CD4-positive, alpha-beta T cell treated with Interleukin-15 for 1 hour (primary cell): Measurements from ENCODE around the gene NKRF.
A peak's percentile ranks its signal among the peaks of the same experiment; 100 is the strongest.
"Not testable (repeated sequence)": the region's sequence is repeated elsewhere in the genome, so short reads cannot be mapped to it uniquely, and the experiment has no call there.

Source experiments
- DNase-seq: peaks from one replicate; pipeline ENCODE4 v3.0.0-alpha.2; 2020

NKRF gene

DNA sequence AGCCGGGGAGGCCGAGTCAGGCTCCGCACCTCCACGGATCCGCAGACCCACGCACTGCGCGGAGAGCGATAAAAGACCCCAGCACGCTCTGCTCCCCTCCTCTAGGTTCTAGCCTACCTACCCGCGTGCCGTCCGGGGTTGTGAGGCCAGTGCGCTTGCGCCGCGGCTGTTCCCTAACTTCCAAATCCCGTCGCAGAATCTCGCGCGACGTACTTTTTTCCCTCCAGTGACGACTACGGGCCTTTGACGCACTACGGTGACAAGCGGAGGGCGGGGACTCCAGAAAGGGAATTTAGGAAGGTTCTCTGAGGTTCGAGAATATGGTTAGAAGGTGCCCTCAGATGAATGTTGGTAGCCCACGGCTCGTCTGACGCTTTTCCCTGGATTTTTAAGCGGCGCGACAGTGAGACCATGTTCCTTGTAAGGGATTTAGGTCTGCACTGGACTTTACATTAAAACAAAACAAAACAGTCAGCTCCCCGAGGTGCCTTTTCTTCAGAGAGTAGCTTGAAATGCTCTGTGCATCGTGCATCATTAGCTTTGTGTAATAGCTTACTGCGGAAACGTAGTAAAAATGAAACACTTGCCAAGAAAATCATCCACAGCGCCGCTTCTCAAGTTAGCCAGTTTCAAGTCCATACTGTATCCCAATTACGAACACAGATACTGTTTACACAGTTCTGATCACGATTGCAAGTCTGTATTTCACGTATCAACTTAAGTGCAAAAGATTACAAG lies at the start of gene NKRF:
TSS of gene NKRF (minus strand) at position 145 of the 738 bp plus-strand sequence.
- peak; percentile 93 for DNase-seq

DNA sequence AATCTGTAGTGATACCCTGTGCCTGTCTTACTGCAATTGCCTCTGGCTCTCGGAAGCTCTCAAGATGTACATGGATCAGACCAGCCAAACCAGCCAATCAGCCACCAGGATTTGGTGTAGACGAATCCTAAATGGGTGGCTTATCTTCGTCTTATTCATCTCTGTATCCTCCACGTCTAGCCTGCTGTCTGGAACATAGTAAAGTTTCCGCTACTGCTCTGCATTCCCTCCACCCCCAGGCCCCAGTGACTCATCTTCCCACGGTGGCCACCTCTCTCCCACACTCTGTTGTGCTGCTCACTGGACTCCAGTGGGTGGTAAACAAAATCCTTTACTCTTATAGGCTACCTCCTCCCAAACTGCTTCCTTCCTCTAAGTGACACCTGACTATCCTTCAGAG lies 48.9 kb upstream of the NKRF start:
- DNase-seq: peak; percentile 41

DNA sequence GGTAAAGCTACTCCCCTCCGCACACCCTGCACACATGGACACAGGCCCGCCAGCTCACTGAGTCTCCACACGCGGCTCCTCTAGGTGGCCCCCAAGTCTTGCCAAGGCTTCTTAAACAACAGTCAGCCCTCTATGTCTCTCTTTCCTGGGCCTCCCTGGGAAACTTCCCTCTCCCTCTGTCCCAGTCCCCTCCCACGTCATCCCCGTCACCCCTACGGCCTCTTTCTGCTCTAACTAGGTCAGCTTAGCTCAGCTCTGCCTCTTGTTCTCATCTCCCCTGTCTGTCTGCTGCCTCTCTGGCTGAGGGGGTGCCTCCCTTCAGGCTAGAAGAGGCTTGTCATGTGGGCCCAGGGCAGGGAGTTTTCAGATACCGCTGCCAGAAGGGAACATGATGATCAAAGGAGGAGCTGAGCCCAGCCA lies 47.9 kb upstream of the NKRF start:
- peak; percentile 20 for DNase-seq

DNA sequence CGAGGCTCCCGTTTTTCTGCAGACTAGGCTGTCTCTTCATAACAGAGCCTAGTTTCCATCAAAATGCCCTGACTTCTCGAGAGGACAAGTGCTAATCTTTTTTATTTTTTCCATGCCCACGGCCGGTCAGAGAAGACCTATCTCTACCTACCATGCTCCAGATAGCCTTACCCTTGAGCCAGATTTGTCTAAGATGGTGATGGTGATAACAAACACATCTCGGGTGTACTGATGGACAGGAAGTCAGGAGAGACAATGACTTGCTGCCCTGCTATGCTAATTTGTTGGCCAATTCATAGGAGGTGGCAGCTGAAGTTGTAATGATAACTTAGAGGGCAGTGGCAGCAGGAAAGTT lies 42.2 kb upstream of the NKRF start:
- DNase-seq: no peak

DNA sequence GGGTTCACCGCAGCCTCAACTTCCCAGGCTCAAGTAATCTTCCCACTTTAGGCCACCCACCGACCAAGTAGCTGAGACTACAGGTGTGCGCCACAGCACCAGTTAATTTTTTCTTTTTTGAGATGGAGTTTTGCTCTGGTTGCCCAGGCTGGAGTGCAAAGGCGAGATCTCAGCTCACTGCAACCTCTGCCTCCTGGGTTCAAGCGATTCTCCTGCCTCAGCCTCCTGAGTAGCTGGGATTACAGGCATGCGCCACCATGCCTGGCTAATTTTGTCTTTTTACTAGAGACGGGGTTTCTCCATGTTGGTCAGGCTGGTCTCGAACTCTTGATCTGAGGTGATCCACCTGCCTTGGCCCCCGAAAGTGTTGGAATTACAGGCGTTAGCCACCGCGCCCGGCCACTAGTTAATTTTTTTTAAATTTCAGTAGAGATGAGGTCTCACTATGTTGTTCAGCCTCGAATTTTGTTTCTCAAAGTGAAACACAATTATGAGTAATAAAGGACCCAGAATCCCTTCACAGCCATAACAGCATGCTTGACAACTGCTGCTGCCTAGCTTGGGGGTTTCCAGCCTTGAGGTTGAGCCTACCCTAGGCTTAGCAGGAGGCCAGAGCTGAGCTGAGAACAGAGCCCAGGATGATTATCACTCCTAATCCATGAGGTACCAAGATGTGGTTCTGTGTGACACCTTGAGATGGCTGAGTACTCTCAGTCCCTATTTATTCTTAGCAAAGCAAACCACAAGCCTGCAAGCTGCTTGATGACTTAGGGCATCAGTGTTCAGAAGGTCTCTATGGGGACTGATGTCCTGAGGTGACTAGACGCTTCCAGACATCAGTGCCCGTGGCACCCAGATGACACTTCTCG lies 41.6 kb upstream of the NKRF start:
- DNase-seq: peak; percentile 57

DNA sequence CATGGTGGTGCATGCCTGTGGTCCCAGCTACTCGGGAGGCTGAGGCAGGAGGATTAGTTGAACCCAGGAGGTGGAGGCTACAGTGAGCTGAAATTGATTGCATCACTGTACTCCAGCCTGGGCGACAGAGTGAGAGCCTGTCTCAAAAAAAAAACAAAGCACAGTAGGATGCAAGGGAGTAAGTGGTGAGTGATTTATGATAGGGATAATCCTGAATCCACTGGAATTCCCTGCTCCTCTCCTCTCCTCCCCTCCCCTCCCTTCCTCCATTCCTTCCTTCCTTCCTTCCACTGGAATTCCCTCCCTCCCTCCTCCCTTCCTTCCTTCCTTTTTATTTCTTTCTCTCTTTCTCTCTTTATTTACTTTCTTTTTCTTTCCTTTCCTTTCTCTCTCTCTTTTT lies 40.9 kb upstream of the NKRF start:
- no peak for DNase-seq

DNA sequence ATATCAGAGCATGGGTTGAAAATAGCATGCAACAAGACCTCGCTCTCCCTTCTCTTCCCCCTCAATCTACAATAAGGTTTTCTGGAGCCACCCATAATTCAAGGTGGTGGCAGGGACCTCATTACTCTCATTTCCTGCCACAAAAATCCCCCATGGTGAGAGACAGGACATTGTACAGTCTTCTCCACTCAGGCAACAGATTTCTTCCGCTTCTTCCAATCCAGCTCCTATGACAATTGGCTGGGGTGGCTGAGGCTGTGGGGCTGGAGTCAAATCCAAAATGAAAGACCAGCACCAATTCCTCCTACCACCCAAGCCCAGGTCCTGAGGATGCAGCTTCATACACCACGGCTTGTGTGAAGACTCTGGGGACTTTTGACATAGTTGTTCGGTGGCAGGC lies 40.3 kb upstream of the NKRF start:
- no peak for DNase-seq

DNA sequence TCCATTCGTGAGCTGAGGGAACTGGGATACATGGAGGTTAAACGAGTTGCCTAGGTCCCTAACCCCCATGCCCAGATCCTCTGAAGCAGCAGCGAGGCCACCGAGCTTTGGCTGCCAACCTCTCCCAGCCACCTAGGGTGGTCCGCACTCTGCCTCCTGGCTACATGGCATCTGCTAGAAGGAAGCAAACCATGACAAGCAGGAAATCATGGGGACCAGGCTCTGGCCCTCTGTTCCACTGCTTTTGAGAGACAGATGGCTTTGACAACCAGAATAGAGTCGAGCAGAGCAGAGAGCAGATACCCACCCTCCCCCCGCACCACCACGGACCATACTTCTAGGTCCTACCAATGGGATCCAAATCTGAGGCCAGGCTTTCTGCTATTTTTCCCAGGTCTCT lies 37.5 kb upstream of the NKRF start:
- DNase-seq: no peak

DNA sequence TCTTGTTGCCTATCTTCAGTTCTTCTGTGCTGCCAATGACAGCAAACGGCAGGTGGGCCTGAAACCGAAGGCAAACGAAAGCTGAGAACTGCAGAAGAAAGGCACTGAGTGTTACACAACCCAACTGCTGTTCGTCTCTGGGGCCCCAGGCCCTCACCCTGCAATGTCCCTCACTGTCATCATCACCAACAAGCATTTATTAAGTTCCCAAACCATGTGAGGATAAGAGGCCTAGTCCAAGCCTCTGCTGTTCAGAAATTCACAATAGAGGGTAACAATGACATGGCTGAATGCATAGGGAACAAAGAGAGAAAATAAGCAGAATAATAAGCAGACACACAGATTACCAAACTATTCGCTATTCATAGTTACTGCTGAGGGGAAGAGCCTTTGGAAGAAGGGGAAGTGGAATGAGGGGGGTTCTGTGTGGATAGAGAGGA lies 34.5 kb upstream of the NKRF start:
- no peak for DNase-seq

DNA sequence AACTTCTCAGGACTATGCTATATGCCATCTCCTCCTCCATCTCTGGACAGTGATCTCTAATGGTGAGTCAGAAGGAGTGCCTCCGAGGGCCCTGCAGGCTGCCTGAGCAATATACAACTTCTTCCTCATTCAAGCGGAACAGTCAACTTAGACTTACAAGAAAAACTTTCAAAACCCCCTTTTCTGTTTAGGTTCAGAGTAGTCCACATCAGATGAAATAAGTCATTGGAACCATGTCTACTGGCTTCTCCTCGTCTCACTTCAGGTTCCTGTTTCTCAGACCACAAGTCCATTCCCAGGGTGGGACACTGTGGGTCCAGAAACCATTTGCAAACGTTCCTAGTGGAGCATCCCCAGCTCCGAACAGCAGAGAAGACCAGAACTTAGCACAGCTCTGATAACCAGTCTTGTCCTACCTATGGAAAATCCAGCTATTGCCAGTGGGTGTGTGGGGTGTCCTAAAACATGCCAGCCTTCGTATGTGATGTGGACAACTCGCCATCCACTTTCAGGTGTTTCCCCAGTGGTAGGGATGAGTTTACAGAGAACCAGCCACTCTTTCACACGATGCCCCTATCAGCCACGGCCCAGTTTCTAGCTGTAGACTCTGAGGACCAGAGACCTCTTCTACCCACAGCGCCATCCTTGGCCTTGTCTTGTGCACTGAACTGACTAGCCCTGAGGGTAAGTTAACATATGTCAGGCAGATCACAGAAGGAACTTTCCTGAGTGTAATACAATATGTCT lies 32.7 kb upstream of the NKRF start:
- DNase-seq: peak; percentile 37

DNA sequence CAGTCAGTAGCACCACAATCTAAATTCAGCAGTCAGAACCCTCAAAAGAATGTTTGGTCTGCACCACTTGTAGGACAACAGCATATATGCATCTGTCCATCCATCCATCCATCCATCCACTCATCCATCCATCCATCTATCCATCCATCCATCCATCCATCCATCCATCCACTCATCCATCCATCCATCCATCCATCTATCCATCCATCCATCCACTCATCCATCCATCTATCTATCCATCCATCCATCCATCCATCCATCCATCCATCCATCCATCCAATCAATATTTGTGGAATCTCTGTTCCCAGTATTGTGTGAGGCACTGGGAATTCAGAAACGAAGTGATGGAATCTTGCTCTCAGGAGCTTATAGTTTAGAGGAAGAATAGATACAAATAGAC lies 31.2 kb upstream of the NKRF start:
- not testable (repeated sequence) for DNase-seq

DNA sequence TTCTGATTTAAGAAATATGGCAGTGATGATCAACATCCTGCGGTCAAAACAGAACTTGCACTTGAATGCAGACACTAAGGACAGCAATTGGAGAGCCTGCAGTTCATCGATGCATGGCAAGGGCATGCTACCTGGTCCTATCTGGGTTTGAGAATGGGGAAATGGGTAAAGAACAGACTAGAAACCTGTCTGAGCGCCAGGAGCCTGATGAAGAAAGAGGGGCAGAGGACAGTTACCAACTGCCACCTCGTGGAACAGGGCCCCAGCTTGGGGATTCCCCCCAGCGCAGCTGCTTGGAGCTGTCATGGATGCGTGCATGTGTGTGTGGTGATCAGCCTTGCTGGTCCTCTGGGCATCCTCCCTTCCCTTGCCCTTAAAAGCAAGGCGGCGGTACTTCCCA lies 30.2 kb upstream of the NKRF start:
- peak; percentile 24 for DNase-seq

DNA sequence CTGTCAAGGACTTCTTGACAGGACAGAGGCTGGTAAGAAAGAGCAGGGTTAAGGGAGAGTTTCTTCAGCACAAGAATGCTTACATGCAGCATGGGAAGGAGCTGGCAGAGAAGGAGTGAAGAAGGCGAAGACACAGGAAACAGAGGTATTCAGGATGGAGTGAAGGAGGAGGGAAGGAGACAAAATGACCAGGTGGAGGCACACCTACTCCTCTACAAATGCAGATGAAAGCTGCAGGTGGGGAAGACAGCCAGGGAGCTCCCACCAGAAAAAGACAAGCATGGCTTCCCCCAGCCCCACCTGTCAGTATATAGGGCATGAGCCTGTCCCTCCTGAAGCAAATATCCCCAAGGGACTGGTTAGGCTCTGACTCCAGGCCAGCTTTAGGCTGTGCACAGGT lies 29.6 kb upstream of the NKRF start:
- no peak for DNase-seq

DNA sequence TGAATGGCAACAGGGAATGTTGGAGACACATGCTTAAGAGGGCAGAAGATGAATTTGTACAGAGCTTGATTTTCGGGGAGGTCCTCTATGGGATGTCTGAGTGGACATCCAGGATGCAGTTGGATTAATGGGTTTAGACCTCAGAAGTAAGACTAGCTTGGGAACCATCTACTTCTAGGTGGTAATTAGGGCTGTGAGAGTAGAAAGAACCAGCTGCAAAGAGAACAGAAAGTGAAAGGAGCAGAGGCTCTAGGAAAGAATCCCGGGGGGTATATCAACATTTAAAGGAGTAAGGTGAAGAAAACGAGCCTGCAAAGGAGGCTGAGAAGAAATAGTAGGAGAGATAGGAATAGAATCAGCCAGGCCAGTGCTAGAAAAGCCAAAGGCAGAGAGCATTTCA lies 29.0 kb upstream of the NKRF start:
- no peak for DNase-seq

DNA sequence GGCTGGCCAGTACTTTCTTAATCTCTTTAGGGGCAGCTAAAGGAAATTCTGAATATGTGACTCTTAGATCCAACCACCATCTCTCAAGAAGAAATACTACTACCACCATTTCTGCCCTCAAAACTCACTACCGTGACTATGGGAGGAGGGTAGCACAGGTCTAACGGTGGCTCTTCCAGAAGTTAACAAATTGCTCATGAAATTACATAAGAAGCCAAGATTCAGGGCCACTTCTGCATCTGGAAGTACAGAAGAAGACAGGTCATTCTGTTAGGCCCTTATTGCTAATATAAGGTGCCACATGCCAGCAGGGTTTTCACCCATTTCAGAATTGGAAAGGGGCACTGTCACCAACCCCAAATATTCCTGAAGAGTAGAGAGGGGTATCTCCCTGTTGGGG lies 19.6 kb upstream of the NKRF start:
- DNase-seq: no peak

DNA sequence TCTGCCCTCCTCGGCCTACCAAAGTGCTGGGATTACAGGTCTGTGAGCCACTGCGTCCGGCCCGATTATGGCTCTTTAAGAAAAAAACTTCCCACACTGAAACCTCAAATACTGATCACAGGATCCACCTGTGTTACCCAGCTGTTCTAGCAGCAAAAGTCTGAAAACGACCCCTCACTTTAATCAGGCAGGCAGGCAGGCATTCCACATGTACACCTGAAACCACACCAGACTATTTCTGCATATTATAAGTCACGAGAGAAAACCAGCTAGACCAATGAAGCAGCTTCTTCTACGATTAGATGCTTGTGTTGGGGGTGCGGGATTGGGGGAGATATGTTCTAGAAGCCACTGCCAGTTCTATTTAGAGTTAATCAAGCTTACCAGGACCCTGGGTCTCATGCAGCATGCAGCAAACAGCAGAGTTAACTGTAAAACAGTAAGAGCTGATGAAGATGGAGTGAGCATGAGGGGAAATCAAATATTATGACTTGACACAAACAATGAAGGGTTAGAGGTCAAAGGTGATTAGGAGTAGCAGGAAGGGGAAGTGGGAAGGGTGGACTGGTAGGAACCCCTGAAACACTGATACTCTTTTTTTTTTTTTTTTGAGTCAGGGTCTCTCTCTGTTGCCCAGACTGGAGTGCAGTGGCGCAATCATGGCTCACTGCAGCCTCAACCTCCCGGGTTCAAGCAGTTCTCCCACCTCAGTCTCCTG lies 18.9 kb upstream of the NKRF start:
- no peak for DNase-seq

DNA sequence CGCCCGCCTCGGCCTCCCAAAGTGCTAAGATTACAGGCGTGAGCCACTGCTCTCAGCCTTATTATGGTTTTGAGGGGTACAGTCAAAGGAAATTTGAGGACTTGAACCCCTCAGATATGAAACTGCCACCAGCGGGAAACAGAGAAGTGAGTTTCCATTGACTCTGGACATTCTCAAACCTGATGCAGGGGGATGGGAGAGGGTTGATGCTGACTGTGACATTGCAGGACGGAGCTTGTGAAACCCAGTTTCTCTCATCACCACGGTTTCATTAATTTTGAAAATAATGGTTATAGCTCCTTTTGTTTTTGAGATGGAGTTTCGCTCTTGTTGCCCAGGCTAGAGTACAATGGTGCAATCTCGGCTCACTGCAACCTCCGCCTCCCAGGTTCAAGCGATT lies 18.2 kb upstream of the NKRF start:
- DNase-seq: no peak

DNA sequence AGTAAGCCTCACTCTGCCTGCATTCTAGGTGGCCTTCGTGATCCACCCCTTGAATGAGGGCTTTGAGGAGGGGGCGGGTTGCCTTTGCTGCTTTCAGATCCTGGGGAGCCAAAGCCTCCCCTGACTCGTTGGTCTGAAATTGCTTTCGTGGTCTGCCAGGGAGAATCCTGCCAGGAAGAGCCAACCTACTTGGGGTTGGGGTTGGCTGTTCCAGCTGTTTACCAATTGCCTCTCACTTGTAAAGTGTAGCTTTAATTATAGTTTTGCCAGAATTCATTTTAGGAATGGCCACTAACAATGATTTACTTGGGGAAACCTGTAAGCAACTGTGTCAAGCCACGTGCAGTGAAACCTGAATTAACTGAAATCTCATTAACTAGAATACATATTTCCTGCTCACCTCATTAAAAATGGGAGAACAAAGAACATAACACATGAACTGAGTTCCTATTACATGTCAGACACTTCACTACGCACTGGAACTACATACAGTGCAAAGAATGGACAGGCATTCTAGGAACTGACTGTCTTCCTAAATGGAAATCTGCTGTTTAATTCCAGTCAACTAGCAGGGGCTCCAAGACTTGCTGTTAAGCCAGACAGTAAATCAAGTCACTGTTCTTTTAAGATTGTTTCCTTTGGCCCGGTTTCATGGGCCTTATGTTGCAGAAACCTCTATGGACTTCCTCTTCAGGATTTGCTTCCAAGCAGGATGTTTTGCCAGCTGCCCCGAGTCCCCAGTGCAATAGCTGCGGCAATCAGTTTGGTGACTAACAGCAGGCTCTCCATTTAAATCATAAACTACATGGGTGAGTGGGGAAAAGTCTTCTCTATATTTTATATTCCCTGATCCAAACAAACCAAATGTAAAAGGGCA lies 16.4 kb upstream of the NKRF start:
- no peak for DNase-seq

DNA sequence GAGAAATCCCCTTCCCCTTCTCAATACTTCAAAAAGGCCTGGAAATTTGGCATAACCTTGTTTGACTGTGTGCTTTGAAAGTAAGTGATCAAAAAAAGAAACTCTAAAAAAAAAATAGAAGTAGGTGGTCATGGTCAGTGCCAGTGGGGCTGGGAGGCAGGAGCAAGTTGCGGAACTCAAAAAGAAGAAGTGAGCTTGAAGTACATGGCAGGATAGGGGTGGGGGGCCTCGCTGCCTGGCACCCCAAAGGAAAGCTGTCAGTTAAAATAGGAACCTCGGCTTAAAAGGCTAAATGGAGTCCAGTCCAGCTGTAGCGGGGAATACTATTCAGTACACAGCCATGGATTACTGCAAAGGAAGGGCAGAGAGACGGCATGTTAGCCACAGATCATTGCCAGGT lies 12.2 kb upstream of the NKRF start:
- peak; percentile 62 for DNase-seq

DNA sequence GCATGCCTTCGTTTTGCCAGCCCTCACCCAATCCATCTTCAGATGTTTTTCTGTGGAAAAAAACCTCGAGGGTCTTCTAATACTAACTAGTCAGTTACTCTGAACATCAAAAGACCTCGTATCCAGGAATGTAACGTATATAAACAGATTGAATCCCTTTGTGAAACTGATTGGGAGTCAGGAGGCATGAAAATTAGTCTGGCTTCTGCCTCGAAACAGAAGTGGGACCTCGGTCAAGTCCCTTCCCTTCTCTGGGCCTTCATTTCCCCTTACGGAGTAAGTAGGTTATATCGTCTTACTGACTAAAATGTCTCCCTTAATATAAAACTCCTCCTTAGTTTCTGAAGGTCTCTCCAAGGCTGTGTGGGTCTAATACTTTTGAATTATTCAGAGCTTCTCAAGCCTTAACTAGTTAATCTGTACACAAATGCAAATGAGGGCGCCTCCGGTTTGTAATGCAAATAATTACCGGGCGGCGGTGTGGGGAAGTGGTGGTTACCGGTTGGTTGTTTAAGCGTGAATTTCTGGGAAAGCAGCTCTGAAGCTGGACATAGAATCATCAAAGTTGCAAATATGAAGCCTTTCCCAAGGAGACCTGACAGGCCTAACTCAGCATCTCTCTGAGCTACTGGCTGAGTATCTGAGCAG lies 11.4 kb upstream of the NKRF start:
- DNase-seq: peak; percentile 24

DNA sequence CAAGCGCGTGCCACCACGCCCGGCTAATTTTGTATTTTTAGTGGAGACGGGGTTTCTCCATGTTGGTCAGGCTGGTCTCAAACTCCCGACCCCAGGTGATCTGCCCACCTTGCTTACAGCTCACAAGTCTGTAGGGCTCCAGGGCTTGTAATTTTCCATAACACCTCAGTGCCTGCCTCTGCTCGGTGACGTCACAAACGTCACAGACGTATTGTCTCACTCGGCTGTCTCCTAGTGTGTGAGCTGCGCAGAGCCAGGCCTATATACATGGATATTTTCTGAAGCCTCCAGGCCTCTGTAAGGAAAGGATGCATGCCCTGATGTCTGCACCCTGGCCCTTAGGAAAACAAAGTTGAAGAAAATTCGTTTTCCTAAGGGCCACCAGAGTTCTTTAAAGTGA lies 8.6 kb upstream of the NKRF start:
- no peak for DNase-seq

DNA sequence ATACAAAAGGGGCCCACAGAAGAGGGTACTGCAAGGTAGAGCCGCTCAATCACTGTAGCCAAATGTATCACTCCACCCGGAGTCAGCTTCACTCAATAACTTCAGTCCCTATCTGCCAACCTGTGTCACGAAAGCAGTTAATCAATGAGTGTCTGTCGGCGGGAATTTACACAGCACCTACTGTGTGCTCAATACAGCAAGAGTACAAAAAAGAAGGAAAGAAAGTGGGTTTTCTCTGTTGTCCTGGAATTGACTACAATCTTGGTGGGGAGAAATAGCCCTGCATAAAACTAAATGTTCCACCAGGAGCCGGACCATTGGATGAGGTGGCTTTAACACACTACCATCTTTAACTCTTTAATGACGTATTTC lies 780 bp upstream of the NKRF start:
- DNase-seq: no peak
